ENCODE data around the gene CDKN1C.

Gene CDKN1C

DNA sequence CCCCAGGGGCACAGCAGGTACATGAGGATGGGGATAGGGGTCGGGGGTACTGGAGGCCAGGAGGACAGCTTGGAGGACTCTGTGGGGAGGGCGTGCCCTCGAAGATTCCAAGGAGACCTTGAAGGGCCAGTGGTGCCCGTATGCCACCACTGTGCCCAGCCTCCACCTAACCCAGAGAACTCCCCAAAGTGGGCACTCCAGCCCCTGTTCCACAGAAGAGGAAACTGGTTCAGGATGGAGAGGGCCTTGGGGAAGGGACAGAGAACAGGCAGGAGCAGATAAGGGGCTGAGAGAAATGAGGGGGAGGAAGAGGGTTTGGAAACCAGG lies 45.8 kb upstream of the CDKN1C start:
- no peak for DNase-seq (ENCODE audit: low read depth)
- no peak overlapping the region for H3K4me3 ChIP-seq (ENCODE audit: low read depth, low read length)
- TF ChIP-seq, protein P1, sequence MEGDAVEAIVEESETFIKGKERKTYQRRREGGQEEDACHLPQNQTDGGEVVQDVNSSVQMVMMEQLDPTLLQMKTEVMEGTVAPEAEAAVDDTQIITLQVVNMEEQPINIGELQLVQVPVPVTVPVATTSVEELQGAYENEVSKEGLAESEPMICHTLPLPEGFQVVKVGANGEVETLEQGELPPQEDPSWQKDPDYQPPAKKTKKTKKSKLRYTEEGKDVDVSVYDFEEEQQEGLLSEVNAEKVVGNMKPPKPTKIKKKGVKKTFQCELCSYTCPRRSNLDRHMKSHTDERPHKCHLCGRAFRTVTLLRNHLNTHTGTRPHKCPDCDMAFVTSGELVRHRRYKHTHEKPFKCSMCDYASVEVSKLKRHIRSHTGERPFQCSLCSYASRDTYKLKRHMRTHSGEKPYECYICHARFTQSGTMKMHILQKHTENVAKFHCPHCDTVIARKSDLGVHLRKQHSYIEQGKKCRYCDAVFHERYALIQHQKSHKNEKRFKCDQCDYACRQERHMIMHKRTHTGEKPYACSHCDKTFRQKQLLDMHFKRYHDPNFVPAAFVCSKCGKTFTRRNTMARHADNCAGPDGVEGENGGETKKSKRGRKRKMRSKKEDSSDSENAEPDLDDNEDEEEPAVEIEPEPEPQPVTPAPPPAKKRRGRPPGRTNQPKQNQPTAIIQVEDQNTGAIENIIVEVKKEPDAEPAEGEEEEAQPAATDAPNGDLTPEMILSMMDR (IDR thresholded peaks at IDR 0.05; ENCODE audit: control insufficient read depth, extremely low read depth, insufficient read depth) = no peak

- H3K4me3 ChIP-seq (ENCODE audit: low read depth, low read length) = peak overlapping the region; percentile 51
- DNase-seq (ENCODE audit: low read depth) = peak; percentile 70
- TF ChIP-seq, protein P1 (IDR thresholded peaks at IDR 0.05; ENCODE audit: control insufficient read depth, extremely low read depth, insufficient read depth) = peak; percentile 99
Measured at GRCh38 chr11:2930704-2931419, 45.3 kb upstream of the CDKN1C start.

DNA sequence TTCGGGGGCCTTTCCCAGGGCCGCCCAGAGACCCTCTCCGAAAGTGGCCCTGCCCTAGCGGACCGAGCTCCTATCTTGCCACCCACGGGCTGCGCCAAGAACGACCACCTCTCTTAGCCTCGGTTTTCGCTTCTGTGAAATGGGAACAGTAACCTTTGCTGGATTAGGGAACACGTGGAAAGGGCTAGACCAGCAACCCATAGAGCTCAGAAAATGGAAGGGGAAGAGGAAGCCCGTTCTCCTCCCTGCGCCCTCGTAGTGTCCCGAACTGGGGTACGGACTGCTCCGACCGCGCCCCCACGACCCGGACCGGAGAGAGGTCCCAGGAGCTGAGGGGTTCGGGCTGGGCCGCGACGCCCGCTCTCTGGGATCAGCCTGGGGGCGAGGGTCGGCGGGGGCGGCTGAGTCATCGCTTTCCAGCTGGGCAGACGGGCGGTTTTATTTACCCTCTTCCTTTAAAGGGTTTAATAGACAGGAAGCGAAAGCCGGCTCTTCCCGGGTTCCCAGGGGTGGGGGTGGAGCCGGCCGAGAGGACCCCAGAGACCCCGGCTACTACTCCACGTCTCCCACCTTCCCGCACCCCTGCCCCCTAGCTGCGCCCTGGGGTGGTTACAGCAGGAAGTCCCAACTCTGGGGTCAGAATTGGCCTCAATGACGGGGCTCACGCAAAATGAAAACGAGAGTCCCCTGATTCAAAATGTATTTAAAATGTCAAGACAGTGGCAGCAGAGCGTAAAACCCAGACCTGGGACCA lies 44.6 kb upstream of the CDKN1C start:
- DNase-seq (ENCODE audit: low read depth) = no peak
- peak overlapping the region; percentile 51 for H3K4me3 ChIP-seq (ENCODE audit: low read depth, low read length)
- TF ChIP-seq, protein P1 (IDR thresholded peaks at IDR 0.05; ENCODE audit: control insufficient read depth, extremely low read depth, insufficient read depth) = peak; percentile 35

- TF ChIP-seq, protein P1 (IDR thresholded peaks at IDR 0.05; ENCODE audit: control insufficient read depth, extremely low read depth, insufficient read depth) = no peak
- H3K4me3 ChIP-seq (ENCODE audit: low read depth, low read length) = peak overlapping the region; percentile 51
- DNase-seq (ENCODE audit: low read depth) = no peak
Measured at GRCh38 chr11:2929531-2929949, 44.0 kb upstream of the CDKN1C start.

- TF ChIP-seq, protein P1 (IDR thresholded peaks at IDR 0.05; ENCODE audit: control insufficient read depth, extremely low read depth, insufficient read depth) = no peak
- H3K4me3 ChIP-seq (ENCODE audit: low read depth, low read length) = peak within 1 kb of the TSS; percentile 68
- DNase-seq (ENCODE audit: low read depth) = no peak
Measured at GRCh38 chr11:2928605-2929530, 43.3 kb upstream of the CDKN1C start, which contains the start of gene PHLDA2. Gene PHLDA2, minus strand, starts transcription at chr11:2929420. Its CDS starts 56 bp downstream, at chr11:2929364.

DNA sequence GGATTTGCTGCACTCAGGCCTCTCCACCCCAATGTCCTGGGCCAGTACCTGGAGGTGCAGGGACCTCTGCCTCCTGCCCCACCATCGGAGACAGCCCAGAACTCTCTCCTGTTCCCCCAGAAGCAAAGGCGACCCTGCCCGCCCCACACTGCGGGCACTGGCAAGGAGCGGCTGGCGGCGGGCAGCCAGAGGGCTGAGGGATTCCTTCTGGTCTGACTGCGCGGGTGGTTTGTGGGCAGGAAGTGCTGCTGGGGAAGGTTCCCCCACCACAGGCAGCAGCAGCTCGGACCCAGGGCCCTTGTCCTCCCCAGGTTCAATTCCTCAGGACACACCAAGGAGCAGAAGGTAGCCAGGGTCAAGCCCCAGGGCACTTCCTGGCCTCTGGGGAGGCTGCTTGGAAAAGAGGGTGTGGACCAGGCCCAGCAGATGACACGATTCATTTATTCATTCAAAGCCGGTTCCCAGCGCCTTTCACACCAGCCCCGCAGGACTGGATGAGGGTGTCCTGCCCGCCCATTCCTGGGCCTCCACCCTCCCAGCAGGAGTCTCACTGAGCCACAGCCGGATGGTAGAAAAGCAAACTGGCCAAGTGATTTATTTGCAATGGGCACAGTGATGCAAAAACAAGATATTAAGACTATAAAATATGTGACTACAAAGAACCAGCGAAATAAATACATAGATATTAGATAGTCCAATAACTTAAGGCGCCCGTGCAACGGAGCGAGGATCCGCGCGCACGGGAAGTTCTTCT lies 42.5 kb upstream of the CDKN1C start:
- TF ChIP-seq, protein P1 (IDR thresholded peaks at IDR 0.05; ENCODE audit: control insufficient read depth, extremely low read depth, insufficient read depth) = no peak
- DNase-seq (ENCODE audit: low read depth) = no peak
- H3K4me3 ChIP-seq (ENCODE audit: low read depth, low read length) = peak overlapping the region; percentile 68
